ENCODE measurements around the gene ADAMTSL4.
"Not testable (repeated sequence)": the region's sequence is repeated elsewhere in the genome, so short reads cannot be mapped to it uniquely, and the experiment has no call there.

The ADAMTSL4 gene

GRCh38 chr1:150555971-150556865 lies 7.0 kb downstream of the ADAMTSL4 start:
- no peak for DNase-seq

GRCh38 chr1:150557065-150557600 lies 7.9 kb downstream of the ADAMTSL4 start:
- DNase-seq = no peak

GRCh38 chr1:150557813-150558212 lies 8.6 kb downstream of the ADAMTSL4 start:
- no peak for DNase-seq

GRCh38 chr1:150558303-150558704 lies 9.1 kb downstream of the ADAMTSL4 start:
- DNase-seq = no peak

- peak in 1 of 2 donors; percentile 35 for DNase-seq
Measured at GRCh38 chr1:150558761-150559655, 9.8 kb downstream of the ADAMTSL4 start.

GRCh38 chr1:150559656-150560010 lies 10.4 kb downstream of the ADAMTSL4 start:
- no peak for DNase-seq

GRCh38 chr1:150560011-150560438 lies 10.8 kb downstream of the ADAMTSL4 start:
- peak in 1 of 2 donors; percentile 78 for DNase-seq

GRCh38 chr1:150560576-150561253 lies 11.5 kb downstream of the ADAMTSL4 start:
- peak in 1 of 2 donors; percentile 88 for DNase-seq

- DNase-seq = peak; percentile 86 to 89
Measured at GRCh38 chr1:150561254-150561973, 12.2 kb downstream of the ADAMTSL4 start.

GRCh38 chr1:150561974-150562445 lies 12.8 kb downstream of the ADAMTSL4 start:
- peak; percentile 75 to 87 for DNase-seq

GRCh38 chr1:150562446-150563339 lies 13.5 kb downstream of the ADAMTSL4 start:
- DNase-seq = peak in 1 of 2 donors; percentile 14

GRCh38 chr1:150563340-150564038 lies 14.3 kb downstream of the ADAMTSL4 start:
- no peak for DNase-seq

GRCh38 chr1:150564051-150564991 lies 15.1 kb downstream of the ADAMTSL4 start:
- DNase-seq = peak in 1 of 2 donors; percentile 26

- DNase-seq = not testable (repeated sequence)
Measured at GRCh38 chr1:150565240-150565991, 16.2 kb downstream of the ADAMTSL4 start.

- no peak for DNase-seq
Measured at GRCh38 chr1:150566589-150567340, 17.6 kb downstream of the ADAMTSL4 start.

GRCh38 chr1:150567341-150567716 lies 18.1 kb downstream of the ADAMTSL4 start:
- peak; percentile 87 to 88 for DNase-seq

All from inflammatory macrophage treated with lipopolysaccharide for 1 hour (primary cell).